Thyroid gland (tissue), 4 donors: Measurements from ENCODE around the gene DNAJB6.

Source experiments
- POLR2A ChIP-seq, 2 donors: fragments of 450-650 bp; IDR thresholded peaks; one replicate each; pipeline ENCODE4 v1.6.1; 2017; ENCODE audit warnings: antibody characterized with exemption in 2 of 2, mild to moderate bottlenecking in 2 of 2, moderate library complexity in 1 of 2
- TF ChIP-seq, protein P1 (sequence below), 6 experiments: fragments of 200-600 bp in 3 of 6; fragments of 450-650 bp in 3 of 6; sonication (generic) in 3 of 6; IDR thresholded peaks; one replicate each; pipeline ENCODE4 v1.5.1; 2016 to 2019; ENCODE audit warnings: antibody characterized with exemption in 6 of 6, mild to moderate bottlenecking in 2 of 6, inconsistent platforms in 1 of 6, moderate library complexity in 1 of 6

DNA sequence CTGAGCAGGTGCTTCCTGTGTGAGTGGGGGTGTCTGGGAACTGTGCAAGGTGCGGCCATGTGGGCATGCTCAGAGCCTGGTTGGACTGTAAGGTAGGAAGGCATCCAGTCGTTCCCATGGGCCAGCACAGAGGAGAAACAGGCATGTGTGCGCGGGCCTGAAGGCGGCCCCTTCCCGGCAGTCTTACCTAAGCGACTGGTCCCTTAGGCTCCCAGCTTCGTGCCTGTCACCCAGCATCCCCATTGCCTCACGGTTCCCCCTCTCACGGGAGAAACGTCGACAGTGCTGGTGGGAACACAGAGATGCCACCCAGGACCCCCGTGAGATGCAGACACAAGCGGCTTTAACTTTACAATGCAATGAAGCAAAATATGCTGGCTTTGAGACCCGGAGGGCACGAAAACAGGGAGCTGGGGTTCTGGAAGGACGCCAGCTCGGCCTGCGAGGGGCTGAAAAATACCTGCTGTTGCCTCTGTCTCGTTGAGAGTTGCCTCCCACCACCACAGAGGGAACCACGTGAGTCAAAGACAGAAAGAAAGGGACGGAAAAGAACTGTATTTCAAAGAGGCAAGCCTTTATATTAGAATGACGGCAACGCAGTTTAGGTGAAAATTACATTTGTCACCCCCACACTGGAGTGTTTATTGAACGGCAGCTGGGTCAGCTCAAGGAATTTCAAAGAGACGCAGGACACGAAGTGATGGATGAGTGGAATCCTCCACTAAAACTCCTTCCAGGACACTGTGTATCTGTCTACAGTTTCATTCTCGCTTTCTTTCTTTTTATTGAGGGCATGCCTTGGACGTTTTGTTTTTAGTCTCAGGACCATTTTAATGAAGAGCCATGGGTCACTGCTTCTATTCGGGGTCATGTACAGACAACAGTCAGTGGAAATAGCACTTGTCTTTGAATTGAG is 128.4 kb downstream of the DNAJB6 start:
- TF ChIP-seq, protein P1, sequence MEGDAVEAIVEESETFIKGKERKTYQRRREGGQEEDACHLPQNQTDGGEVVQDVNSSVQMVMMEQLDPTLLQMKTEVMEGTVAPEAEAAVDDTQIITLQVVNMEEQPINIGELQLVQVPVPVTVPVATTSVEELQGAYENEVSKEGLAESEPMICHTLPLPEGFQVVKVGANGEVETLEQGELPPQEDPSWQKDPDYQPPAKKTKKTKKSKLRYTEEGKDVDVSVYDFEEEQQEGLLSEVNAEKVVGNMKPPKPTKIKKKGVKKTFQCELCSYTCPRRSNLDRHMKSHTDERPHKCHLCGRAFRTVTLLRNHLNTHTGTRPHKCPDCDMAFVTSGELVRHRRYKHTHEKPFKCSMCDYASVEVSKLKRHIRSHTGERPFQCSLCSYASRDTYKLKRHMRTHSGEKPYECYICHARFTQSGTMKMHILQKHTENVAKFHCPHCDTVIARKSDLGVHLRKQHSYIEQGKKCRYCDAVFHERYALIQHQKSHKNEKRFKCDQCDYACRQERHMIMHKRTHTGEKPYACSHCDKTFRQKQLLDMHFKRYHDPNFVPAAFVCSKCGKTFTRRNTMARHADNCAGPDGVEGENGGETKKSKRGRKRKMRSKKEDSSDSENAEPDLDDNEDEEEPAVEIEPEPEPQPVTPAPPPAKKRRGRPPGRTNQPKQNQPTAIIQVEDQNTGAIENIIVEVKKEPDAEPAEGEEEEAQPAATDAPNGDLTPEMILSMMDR (IDR thresholded peaks at IDR 0.05): no peak
- no peak for TF ChIP-seq POLR2A (IDR thresholded peaks at IDR 0.05)
